NCI-H774 (cell line): Measurements from ENCODE around the gene ASTN2.
"Not testable (repeated sequence)": the region's sequence is repeated elsewhere in the genome, so short reads cannot be mapped to it uniquely, and the experiment has no call there.

Source experiments
- DNase-seq: peaks from one replicate; lab custom pipeline; 2025; lab: John Stamatoyannopoulos, UW

ASTN2 gene

GRCh38 chr9:116873937-116874914 lies 540.6 kb downstream of the ASTN2 start:
- DNase-seq: no peak

- no peak for DNase-seq
Measured at GRCh38 chr9:116873491-116873890, 541.4 kb downstream of the ASTN2 start.

- DNase-seq: no peak
Measured at GRCh38 chr9:116870566-116870965, 544.3 kb downstream of the ASTN2 start.

- DNase-seq: no peak
Measured at GRCh38 chr9:116868201-116868600, 546.7 kb downstream of the ASTN2 start.

GRCh38 chr9:116861321-116861720 lies 553.5 kb downstream of the ASTN2 start:
- DNase-seq: no peak

- DNase-seq: peak; percentile 16
Measured at GRCh38 chr9:116860509-116861120, 554.2 kb downstream of the ASTN2 start.

- DNase-seq: no peak
Measured at GRCh38 chr9:116859763-116860162, 555.1 kb downstream of the ASTN2 start.

- DNase-seq: no peak
Measured at GRCh38 chr9:116857321-116857720, 557.5 kb downstream of the ASTN2 start.

GRCh38 chr9:116855881-116856662 lies 558.8 kb downstream of the ASTN2 start:
- no peak for DNase-seq

- DNase-seq: no peak
Measured at GRCh38 chr9:116849721-116850120, 565.1 kb downstream of the ASTN2 start.

- no peak for DNase-seq
Measured at GRCh38 chr9:116844621-116845020, 570.2 kb downstream of the ASTN2 start.

- no peak for DNase-seq
Measured at GRCh38 chr9:116843863-116844620, 570.8 kb downstream of the ASTN2 start.

- DNase-seq: no peak
Measured at GRCh38 chr9:116842658-116843057, 572.2 kb downstream of the ASTN2 start.

GRCh38 chr9:116838468-116838867 lies 576.4 kb downstream of the ASTN2 start:
- DNase-seq: not testable (repeated sequence)

GRCh38 chr9:116837018-116837989 lies 577.6 kb downstream of the ASTN2 start:
- DNase-seq: no peak

- DNase-seq: not testable (repeated sequence)
Measured at GRCh38 chr9:116830321-116830720, 584.5 kb downstream of the ASTN2 start.

GRCh38 chr9:116821633-116822229 lies 593.1 kb downstream of the ASTN2 start:
- DNase-seq: no peak

GRCh38 chr9:116819116-116819515 lies 595.7 kb downstream of the ASTN2 start:
- no peak for DNase-seq

- DNase-seq: peak; percentile 47
Measured at GRCh38 chr9:116817762-116818161, 597.1 kb downstream of the ASTN2 start.

- DNase-seq: no peak
Measured at GRCh38 chr9:116816484-116816883, 598.4 kb downstream of the ASTN2 start.
